GM18502 (cell line): Measurements from ENCODE around the gene NPIPB4.
A peak's percentile ranks its signal among the peaks of the same experiment; 100 is the strongest.
"Not testable (repeated sequence)": the region's sequence is repeated elsewhere in the genome, so short reads cannot be mapped to it uniquely, and the experiment has no call there.

Experiments used
- ATAC-seq: cut with Tn5 transposase; IDR thresholded peaks from one replicate; pipeline ENCODE4 v1.9.1; 2021; ENCODE audit warnings: mild to moderate bottlenecking; ENCODE audit not compliant: unreplicated experiment, poor library complexity

Gene NPIPB4

GRCh38 chr16:21857656-21858055 is at the start of gene NPIPB4:
Gene NPIPB4, minus strand, starts transcription at chr16:21857756. Its CDS starts 378 bp downstream, at chr16:21857378.
- ATAC-seq: not testable (repeated sequence)

- ATAC-seq: not testable (repeated sequence)
Observed at GRCh38 chr16:21898998-21899397, 41.4 kb upstream of the NPIPB4 start.

- ATAC-seq: not testable (repeated sequence)
Observed at GRCh38 chr16:21881988-21882387, 24.4 kb upstream of the NPIPB4 start.

- ATAC-seq: not testable (repeated sequence)
Observed at GRCh38 chr16:21837186-21837585, 20.4 kb downstream of the NPIPB4 start.

GRCh38 chr16:21836334-21836733 is 21.2 kb downstream of the NPIPB4 start:
- not testable (repeated sequence) for ATAC-seq

GRCh38 chr16:21835747-21836146 is 21.8 kb downstream of the NPIPB4 start:
- ATAC-seq: not testable (repeated sequence)

GRCh38 chr16:21834211-21834610 is 23.3 kb downstream of the NPIPB4 start:
- ATAC-seq: not testable (repeated sequence)

- not testable (repeated sequence) for ATAC-seq
Observed at GRCh38 chr16:21829929-21830328, 27.6 kb downstream of the NPIPB4 start.

- ATAC-seq: not testable (repeated sequence)
Observed at GRCh38 chr16:21826067-21826706, 31.4 kb downstream of the NPIPB4 start.

GRCh38 chr16:21825526-21825925 is 32.0 kb downstream of the NPIPB4 start:
- not testable (repeated sequence) for ATAC-seq

GRCh38 chr16:21823258-21823657 is 34.3 kb downstream of the NPIPB4 start:
- ATAC-seq: not testable (repeated sequence)

GRCh38 chr16:21820908-21821465 is 36.6 kb downstream of the NPIPB4 start:
- ATAC-seq: not testable (repeated sequence)

- peak; percentile 94 for ATAC-seq
Observed at GRCh38 chr16:21820028-21820907, 37.3 kb downstream of the NPIPB4 start.

- ATAC-seq: not testable (repeated sequence)
Observed at GRCh38 chr16:21819617-21820016, 37.9 kb downstream of the NPIPB4 start.

GRCh38 chr16:21817012-21817411 is 40.5 kb downstream of the NPIPB4 start:
- not testable (repeated sequence) for ATAC-seq

GRCh38 chr16:21815694-21816093 is 41.9 kb downstream of the NPIPB4 start:
- not testable (repeated sequence) for ATAC-seq

- ATAC-seq: not testable (repeated sequence)
Observed at GRCh38 chr16:21802375-21802663, 55.2 kb downstream of the NPIPB4 start.

- not testable (repeated sequence) for ATAC-seq
Observed at GRCh38 chr16:21801538-21802374, 55.8 kb downstream of the NPIPB4 start.

- ATAC-seq: not testable (repeated sequence)
Observed at GRCh38 chr16:21798601-21799000, 59.0 kb downstream of the NPIPB4 start.

- ATAC-seq: not testable (repeated sequence)
Observed at GRCh38 chr16:21793310-21793709, 64.2 kb downstream of the NPIPB4 start.
